Choroid plexus epithelial cell (primary cell): Measurements from ENCODE around the gene ANTXR1.
A peak's percentile ranks its signal among the peaks of the same experiment; 100 is the strongest.

Experiments used
- DNase-seq: peaks from one replicate; pipeline ENCODE4 v3.0.0-alpha.2; 2010; ENCODE audit warnings: low read depth
- H3K4me3 ChIP-seq: 2 replicates; pipeline ENCODE4 v1.5.1; 2011; ENCODE audit warnings: low read depth, mild to moderate bottlenecking, control low read depth, low read length, moderate library complexity
- TF ChIP-seq, protein P1 (sequence below): conservative IDR thresholded peaks from 2 replicates; pipeline ENCODE4 v1.5.1; 2011; ENCODE audit warnings: low read depth, mild to moderate bottlenecking, control low read depth, inconsistent platforms, low read length, moderate library complexity

Gene ANTXR1

GRCh38 chr2:68989035-68989434 is 23.9 kb upstream of the ANTXR1 start:
- no peak for DNase-seq
- TF ChIP-seq, protein P1, sequence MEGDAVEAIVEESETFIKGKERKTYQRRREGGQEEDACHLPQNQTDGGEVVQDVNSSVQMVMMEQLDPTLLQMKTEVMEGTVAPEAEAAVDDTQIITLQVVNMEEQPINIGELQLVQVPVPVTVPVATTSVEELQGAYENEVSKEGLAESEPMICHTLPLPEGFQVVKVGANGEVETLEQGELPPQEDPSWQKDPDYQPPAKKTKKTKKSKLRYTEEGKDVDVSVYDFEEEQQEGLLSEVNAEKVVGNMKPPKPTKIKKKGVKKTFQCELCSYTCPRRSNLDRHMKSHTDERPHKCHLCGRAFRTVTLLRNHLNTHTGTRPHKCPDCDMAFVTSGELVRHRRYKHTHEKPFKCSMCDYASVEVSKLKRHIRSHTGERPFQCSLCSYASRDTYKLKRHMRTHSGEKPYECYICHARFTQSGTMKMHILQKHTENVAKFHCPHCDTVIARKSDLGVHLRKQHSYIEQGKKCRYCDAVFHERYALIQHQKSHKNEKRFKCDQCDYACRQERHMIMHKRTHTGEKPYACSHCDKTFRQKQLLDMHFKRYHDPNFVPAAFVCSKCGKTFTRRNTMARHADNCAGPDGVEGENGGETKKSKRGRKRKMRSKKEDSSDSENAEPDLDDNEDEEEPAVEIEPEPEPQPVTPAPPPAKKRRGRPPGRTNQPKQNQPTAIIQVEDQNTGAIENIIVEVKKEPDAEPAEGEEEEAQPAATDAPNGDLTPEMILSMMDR = no peak

GRCh38 chr2:68992341-68992740 is 20.6 kb upstream of the ANTXR1 start:
- no peak for DNase-seq
- TF ChIP-seq, protein P1 = no peak
- no peak overlapping the region for H3K4me3 ChIP-seq

More at GRCh38 chr2:68989035-68989434, 23.9 kb upstream of the ANTXR1 start:
- no peak overlapping the region for H3K4me3 ChIP-seq

GRCh38 chr2:68992933-68993332 is 20.0 kb upstream of the ANTXR1 start:
- H3K4me3 ChIP-seq = no peak overlapping the region
- DNase-seq = no peak
- TF ChIP-seq, protein P1 = no peak

- no peak overlapping the region for H3K4me3 ChIP-seq
- no peak for DNase-seq
- TF ChIP-seq, protein P1 = no peak
Measured at GRCh38 chr2:68993660-68994059, 19.3 kb upstream of the ANTXR1 start.

GRCh38 chr2:68994864-68995263 is 18.1 kb upstream of the ANTXR1 start:
- H3K4me3 ChIP-seq = no peak overlapping the region
- TF ChIP-seq, protein P1 = no peak
- DNase-seq = peak; percentile 82

- no peak overlapping the region for H3K4me3 ChIP-seq
- no peak for DNase-seq
- TF ChIP-seq, protein P1 = no peak
Measured at GRCh38 chr2:68995916-68996315, 17.1 kb upstream of the ANTXR1 start.

DNA sequence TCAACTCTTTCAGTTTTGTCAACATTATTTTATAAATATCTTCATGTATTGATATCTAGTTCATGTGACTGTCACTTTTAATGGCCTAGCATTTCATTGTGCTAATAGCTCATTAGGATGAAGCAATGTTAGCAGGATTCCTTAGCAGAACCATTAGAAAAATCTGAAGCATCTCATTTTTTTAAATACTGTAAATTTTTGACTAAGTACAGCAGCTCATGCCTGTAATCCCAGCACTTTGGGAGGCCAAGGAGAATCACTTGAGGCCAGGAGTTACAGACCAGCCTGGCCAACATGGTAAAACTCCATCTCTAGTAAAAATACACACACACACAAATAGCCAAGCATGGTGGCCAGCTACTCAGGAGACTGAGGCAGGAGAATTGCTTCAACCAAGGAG is 15.6 kb upstream of the ANTXR1 start:
- no peak for DNase-seq
- no peak overlapping the region for H3K4me3 ChIP-seq
- TF ChIP-seq, protein P1 = no peak
